GM13976 (cell line): ENCODE data around the gene SLCO2A1.

Source experiments
- DNase-seq: peaks from one replicate; pipeline ENCODE4 v3.0.0; 2012; ENCODE audit warnings: low spot score
- in situ Hi-C: fragments of 300-500 bp; cut with MboI; formaldehyde crosslinking; loops from one replicate; pipeline ENCODE4 v1.12.0; 2022; ENCODE audit warnings: low sequenced_read_pairs, mixed read lengths, inconsistent platforms; ENCODE audit not compliant: unreplicated experiment
- TF ChIP-seq, protein P1 (sequence below): IDR thresholded peaks from 2 replicates; pipeline ENCODE4 v1.5.1; 2012; ENCODE audit warnings: borderline replicate concordance, mild to moderate bottlenecking; ENCODE audit not compliant: insufficient read depth; ENCODE audit errors: extremely low read depth, missing control alignments, control extremely low read depth

SLCO2A1 gene

DNA sequence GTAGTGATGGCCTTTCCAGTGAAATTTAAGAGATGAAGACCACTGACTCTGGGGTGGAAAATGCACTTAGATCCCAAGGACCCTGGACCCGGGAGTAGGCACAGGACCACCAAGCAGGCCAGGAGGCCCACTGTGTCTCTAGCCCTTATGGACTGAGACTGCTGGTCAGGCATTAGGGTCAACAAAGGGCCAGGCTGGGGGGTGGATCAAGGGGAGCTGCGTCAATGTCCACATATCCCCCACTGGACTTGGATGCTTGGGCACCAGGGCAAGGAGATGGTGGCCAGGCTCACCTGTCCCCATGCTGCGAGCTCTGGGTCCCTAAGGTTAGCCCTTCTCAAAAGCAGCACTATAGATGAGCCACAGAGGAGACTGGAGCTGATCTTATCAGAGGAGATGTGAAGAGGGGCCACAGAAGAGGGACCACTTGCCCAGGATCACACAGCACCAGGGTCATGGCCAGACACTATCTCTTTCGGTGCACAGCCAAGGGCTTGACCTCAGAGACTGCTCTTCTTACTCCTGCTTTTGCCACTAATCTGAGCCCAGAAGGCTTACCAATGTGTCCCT lies 148.8 kb downstream of the SLCO2A1 start:
- in situ Hi-C loops = no loop called here
- no peak for DNase-seq
- TF ChIP-seq, protein P1, sequence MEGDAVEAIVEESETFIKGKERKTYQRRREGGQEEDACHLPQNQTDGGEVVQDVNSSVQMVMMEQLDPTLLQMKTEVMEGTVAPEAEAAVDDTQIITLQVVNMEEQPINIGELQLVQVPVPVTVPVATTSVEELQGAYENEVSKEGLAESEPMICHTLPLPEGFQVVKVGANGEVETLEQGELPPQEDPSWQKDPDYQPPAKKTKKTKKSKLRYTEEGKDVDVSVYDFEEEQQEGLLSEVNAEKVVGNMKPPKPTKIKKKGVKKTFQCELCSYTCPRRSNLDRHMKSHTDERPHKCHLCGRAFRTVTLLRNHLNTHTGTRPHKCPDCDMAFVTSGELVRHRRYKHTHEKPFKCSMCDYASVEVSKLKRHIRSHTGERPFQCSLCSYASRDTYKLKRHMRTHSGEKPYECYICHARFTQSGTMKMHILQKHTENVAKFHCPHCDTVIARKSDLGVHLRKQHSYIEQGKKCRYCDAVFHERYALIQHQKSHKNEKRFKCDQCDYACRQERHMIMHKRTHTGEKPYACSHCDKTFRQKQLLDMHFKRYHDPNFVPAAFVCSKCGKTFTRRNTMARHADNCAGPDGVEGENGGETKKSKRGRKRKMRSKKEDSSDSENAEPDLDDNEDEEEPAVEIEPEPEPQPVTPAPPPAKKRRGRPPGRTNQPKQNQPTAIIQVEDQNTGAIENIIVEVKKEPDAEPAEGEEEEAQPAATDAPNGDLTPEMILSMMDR = no peak

DNA sequence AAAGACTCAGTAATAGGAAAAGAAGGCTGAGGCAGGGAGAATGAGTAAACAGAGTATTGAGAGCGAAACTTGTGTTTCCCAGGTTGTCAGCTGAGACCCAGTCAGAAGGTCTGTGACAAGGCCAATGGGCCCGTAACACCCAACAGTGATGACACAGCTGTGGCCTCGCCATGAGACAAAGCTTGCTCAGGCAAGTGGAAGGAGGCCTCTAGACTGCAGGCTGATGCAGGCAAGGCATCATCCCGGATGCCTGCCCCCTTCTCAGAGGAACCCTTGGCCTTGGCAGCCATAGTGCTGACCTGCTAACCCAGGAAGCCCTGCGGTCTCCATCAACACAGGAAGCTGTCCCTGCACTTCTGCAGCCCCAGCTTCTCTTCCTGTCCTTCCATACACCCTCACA lies 149.4 kb downstream of the SLCO2A1 start:
- TF ChIP-seq, protein P1 = no peak
- in situ Hi-C loops = no loop called here
- DNase-seq = no peak

DNA sequence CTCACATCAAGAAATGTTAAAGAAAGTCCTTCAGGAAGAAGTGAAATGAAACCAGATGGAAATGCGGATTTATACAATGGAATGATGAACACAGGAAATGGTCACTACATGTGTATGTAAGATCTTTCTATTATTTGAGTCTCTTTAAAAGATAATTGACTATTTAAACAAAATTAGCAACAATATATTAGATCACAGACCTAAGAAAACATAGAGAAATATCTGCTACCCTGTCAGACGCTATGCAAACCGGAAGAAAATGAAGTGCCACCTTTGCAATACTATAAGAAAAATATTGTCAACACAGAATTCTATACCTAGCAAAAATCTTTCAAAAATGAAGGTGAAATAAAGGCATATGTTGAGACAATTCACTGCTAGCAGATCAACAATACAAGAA lies 151.2 kb downstream of the SLCO2A1 start:
- in situ Hi-C loops = no loop called here
- no peak for DNase-seq
- TF ChIP-seq, protein P1 = no peak
